GM18519 (cell line): ENCODE results near the gene SP6.
A peak's percentile ranks its signal among the peaks of the same experiment; 100 is the strongest.

Experiments
- ATAC-seq: cut with Tn5 transposase; IDR thresholded peaks from one replicate; pipeline ENCODE4 v1.9.1; 2021; ENCODE audit warnings: mild to moderate bottlenecking, moderate library complexity; ENCODE audit not compliant: unreplicated experiment, low FRiP score

Gene SP6

GRCh38 chr17:47838636-47839035, 12.3 kb downstream of the SP6 start:
- no peak for ATAC-seq

DNA sequence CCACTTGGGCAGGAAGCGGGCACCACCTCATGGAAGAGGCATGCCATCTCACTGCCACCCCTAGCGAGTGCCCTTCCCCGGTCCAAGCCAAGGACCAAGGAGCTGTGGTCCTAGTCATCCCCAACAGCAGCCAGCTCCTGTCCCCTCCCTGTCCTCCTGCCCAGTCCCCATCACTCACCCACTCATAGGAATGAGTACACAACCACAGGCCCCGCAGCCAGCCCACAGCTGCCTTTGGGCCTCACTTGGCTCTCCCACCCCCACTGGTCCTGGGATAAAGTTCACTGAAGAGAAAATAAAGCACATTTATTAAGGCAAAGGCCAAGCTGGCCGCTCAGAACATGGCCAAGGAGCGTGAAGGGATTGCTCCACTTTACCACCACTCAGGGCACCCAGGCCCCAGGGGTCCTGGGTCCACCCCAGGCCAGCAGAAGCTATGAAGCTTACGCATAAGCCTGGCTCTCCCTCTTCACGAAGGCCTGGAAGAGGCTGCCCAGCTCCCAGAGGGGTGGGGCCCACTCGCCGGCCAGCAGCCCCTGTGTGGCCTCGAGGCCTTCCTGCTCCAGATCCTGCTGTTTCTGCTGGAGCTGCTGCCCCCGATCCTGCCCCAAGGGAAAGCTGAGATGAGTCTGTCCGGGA, 13.4 kb downstream of the SP6 start:
- ATAC-seq, result no peak

- ATAC-seq, result no peak
Observed at GRCh38 chr17:47836601-47837000, 14.4 kb downstream of the SP6 start.

- ATAC-seq, result no peak
Observed at GRCh38 chr17:47834756-47835155, 16.2 kb downstream of the SP6 start.

DNA sequence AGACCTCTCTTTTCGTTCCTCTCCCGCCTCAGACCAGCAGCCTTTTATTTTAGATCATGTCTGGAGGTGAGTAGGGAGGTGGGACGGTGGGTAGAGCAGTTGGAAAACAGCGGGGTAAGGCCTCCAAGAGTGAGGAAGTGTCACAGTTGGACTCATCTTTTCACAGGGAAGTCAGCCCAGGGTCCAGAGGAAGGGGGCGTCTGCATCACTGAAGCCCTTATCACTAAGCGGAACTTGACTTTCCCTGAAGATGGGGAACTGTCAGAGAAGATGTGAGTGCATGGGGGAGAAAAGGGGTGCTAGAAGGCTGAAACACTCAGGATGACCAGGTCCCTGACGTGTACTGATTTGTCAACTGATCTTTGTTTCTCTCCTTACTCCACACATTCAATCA, 19.0 kb downstream of the SP6 start:
- ATAC-seq, result no peak

GRCh38 chr17:47831003-47831933, 19.7 kb downstream of the SP6 start, which contains the start of the genes LRRC46 and MRPL10:
Gene LRRC46, plus strand, starts transcription at chr17:47831670. Its CDS starts 320 bp downstream, at chr17:47831990.
Gene MRPL10, minus strand, starts transcription at chr17:47831541. Its CDS starts 30 bp downstream, at chr17:47831511.
- ATAC-seq, result peak; percentile 70

DNA sequence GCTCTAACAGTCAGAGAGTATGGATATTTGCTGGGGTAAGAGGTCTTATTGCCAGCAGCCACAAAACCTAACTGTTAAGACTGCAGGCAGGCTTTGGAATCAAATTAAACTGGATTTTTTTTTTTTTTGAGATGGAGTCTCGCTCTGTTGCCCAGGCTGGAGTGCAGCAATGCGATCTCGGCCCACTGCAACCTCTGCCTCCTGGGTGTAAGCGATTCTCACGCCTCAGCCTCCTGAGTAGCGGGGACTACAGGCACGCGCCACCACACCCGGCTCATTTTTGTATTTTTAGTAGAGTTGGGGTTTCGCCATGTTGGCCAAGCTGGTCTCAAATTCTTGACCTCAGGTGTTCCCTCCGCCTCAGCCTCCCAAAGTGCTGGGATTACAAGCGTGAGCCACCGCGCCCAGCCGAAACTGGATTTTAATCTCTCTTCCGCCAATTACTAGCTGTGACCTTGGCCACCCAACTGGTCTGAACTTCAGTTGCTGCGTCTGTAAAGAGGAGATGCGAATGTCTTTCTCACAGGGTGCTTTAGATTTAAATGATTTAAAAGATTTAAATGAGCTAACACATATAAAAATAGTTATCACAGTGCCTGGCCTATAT, 20.5 kb downstream of the SP6 start:
- no peak for ATAC-seq

GRCh38 chr17:47829870-47830269, 21.1 kb downstream of the SP6 start:
- ATAC-seq, result no peak

DNA sequence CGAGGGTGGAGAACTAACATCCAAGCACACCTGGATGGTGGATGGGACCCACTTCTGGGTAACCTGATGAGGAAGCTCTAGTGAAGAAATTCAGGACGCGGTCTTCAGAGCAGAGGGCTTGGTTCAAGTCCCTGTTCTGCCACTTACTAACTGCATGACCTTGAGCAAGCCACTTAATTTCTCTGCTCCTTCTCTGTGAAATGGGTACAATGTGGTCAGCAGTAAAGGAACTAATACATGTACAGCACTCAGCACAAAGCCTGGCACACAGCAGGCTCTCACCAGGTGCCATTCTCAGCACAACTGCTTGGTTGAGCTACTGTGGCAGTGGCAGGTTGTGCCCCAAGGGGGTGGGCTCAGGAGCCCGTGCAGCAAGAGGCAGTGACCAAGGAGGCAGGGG, 27.4 kb downstream of the SP6 start:
- no peak for ATAC-seq

DNA sequence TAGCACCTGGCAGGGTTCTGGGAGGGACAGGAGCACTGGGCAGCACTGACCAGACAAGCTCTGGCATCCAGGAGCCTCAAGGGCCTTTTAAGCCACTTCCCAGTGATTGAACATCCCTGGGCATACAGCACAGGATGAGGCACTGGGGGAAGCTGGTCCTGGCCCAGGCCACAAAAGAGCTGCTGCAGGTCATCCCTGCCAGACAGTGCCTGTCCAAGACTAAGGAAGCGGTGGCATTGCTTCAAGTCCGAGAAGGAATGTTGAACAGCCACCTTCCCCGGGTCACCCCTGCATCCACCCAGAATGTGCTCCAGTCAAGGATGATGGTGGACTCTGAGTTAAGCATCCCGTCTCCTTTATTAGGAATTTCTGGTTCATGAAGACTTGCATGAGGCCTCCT, 28.2 kb downstream of the SP6 start:
- no peak for ATAC-seq

- ATAC-seq, result no peak
Observed at GRCh38 chr17:47821424-47822391, 29.3 kb downstream of the SP6 start, which contains the start of gene OSBPL7. Gene OSBPL7, minus strand, starts transcription at chr17:47821794. Its CDS starts 1,516 bp downstream, at chr17:47820278.

DNA sequence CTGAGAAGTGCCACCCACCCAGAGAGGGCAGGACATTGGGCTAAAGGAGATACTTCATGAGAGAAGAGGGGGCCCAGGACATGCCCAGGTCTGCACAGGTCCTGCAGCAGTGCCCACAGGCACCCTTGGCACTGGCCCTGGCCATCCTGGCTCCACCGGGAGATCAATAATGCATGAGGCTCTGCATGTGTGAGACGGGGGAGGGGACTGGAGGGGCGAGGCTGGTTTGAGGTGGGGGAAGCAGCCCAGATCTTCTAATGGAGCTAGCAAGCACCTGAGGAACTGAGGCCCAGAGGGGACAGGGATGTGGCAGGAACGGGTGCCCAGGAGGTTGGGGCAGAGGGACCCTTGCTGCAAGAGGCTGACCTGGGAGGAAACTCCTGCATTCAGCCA, 29.9 kb downstream of the SP6 start:
- no peak for ATAC-seq

- no peak for ATAC-seq
Observed at GRCh38 chr17:47820033-47820789, 30.8 kb downstream of the SP6 start.

DNA sequence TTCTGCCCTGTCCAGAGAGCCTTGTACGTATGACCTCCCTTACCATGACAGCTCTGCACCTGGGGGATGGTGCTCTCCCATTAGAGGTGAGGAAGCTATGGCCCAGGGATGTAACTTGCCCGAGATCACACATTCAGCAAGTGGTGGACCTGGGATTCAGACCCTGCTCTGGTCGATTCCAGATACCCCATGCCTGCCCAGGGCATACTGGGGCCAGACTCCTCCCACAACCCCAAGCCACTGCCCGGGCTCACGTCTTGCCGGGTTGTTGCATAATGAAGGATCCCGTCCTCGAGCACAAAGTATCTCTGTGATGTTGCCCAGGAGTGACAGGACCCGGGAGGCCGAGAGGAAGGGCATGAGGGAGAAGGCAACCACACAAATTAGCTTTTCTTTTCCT, 31.5 kb downstream of the SP6 start:
- no peak for ATAC-seq

GRCh38 chr17:47818002-47818695, 32.8 kb downstream of the SP6 start:
- ATAC-seq, result no peak

DNA sequence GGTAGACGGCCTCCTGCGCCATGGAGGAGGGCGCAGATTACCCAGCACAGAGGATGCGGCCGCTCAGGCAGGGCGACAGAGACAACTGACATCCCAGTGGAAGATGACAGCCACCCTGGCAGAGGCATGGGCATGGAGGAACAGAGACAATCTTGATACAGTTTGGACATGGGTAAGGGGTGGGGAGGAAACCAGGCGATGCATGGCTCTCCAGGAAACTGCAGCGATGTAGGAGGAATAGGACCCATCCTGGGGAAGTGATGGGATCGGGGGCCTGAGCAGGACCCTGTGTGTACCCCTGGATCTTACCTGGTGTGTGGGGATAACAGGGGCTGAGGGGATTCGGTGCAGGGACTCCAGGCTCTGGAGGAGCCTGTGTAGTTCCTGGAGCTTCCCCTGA, 34.0 kb downstream of the SP6 start:
- ATAC-seq, result no peak

DNA sequence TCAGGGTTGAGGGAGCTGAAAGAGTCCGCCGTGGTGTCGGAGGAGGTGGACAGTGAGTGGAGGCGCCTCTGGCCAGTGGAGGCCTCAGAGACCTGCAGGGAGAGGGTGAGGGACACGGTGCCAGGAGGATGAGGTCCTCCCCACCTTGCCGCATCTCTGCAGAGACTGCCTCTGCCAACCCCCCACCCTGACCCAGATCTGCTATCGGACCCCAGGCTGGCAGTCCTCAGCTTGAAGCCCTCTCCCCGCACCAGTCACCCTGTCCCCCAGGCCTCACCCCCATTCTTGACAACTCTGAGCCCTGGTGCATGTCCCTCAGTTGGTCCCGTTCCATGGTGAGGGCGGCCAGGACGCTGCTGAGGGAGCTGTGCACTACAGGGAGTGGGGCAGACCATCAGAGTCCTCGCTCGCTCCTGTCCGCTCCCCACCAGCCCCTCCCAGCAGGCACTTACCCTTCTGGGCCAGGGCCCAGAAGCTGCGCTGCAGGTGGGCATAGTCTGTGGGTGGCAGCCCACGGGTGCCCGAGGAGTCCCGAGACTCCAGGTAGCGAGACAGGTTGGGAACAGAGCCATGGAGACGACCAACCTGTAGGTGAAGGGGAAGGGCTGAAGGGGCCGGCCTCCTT, 34.7 kb downstream of the SP6 start:
- ATAC-seq, result no peak
